Coronary artery (tissue), 2 donors: ENCODE measurements around the gene VENTX.

ENCODE experiments used
- DNase-seq: peaks from one replicate; pipeline ENCODE4 v3.0.0-alpha.2; 2017; ENCODE audit warnings: low spot score
- H3K27ac ChIP-seq, 2 donors: fragments of 200-600 bp; sonication (generic); one replicate each; pipeline ENCODE4 v1.5.1; 2016 to 2019
- H3K4me3 ChIP-seq: fragments of 200-600 bp; sonication (generic); 2 replicates; pipeline ENCODE4 v1.5.1; 2016; ENCODE audit warnings: mild to moderate bottlenecking, moderate library complexity
- TF ChIP-seq, protein P1 (sequence below): fragments of 200-600 bp; sonication (generic); IDR thresholded peaks from one replicate; pipeline ENCODE4 v1.5.1; 2019; ENCODE audit warnings: antibody characterized with exemption

The VENTX gene

GRCh38 chr10:133211959-133212852 lies 25.4 kb upstream of the VENTX start:
- TF ChIP-seq, protein P1, sequence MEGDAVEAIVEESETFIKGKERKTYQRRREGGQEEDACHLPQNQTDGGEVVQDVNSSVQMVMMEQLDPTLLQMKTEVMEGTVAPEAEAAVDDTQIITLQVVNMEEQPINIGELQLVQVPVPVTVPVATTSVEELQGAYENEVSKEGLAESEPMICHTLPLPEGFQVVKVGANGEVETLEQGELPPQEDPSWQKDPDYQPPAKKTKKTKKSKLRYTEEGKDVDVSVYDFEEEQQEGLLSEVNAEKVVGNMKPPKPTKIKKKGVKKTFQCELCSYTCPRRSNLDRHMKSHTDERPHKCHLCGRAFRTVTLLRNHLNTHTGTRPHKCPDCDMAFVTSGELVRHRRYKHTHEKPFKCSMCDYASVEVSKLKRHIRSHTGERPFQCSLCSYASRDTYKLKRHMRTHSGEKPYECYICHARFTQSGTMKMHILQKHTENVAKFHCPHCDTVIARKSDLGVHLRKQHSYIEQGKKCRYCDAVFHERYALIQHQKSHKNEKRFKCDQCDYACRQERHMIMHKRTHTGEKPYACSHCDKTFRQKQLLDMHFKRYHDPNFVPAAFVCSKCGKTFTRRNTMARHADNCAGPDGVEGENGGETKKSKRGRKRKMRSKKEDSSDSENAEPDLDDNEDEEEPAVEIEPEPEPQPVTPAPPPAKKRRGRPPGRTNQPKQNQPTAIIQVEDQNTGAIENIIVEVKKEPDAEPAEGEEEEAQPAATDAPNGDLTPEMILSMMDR: no peak
- H3K27ac ChIP-seq: no peak overlapping the region
- no peak for DNase-seq
- no peak overlapping the region for H3K4me3 ChIP-seq

- DNase-seq: no peak
- TF ChIP-seq, protein P1: no peak
- H3K4me3 ChIP-seq: no peak overlapping the region
- H3K27ac ChIP-seq: no peak overlapping the region
These were observed 24.7 kb upstream of the VENTX start for GRCh38 chr10:133212853-133213494.

DNA sequence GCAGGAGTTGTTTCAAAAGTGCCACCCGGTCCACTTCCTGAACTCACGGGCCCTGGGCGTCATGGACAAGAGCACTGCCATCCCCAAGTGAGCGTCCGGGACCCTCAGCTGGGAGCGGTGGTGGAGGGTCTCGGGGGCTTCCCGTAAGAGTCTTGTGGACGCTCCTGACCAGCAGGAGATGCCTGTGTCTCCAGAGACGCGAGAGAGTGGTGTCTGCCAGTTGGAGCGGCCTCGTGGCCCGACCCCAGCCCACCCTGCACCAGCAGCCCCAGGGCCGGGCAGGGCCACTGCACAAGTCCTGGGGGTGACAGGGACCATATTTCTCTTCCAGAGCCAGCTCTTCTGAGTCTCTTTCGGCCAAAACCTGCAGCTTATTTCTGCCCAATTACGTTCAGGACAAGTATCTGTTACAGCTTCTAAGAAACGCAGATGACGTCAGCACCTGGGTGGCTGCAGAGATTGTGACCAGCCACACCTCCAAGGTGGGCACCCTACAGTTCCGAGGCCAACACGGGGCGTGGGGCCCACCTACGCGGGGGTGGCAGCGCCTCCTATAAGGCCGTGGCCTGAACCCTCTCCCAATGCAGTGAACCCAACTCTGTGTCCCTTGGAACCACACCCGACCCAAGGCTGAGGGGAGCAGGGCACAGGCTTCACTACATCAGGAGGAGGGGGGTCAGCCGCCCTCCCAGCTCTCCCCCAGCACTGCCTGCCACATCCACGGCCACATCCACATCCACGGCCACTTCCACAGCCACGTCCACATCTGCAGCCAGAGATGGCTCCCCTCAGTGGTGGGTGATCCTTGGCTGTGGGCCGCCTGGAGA lies 23.8 kb upstream of the VENTX start:
- no peak overlapping the region for H3K27ac ChIP-seq
- no peak for DNase-seq
- TF ChIP-seq, protein P1: no peak
- no peak overlapping the region for H3K4me3 ChIP-seq

DNA sequence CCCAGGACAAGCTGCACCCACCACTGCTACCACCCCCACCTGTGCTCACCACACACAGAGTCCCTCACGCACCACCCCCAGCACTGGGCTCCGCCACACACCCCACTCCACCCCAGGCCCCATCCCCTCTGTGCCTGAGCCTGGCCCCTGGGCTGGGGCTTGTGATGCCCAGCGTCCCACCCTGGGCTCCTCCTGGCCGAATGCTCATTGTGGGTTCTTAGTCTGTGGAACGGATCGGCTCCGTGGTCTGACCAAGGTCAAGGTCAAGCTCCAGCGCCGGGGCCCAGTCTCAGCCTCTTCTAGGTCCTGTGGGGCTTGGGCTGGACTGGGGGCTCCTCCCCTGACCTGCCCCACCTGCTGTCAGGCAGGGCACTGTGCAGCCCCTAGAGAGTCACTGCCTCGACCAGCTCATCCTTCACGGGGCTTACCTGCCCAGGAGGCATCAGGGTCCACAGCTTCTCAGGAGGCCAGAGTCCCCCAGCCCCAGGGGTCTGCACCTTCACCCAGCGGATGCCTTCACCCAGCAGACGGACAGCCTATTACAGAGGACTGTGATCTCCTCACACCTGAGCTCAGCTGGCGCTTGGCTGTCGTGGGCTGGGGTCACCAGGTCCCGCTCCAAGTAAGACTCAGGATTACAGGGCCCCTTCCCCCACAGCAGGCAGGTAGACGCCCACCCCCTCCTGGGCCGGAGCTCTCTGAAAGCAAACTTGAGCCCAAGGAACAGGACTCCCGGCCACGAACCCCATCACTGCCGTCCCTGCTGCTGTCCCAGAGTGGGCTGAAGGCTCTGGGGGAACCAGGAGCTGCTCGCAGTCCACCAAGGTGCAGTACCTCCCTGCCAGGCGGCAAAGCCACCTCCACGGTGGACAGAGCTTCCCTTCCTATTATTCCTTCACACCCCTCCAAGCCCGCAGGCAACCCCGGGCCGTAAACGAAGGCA lies 22.9 kb upstream of the VENTX start:
- no peak for DNase-seq
- TF ChIP-seq, protein P1: no peak
- Histone ChIP-seq H3K4me3 (no peak overlapping the region), H3K27ac (no peak overlapping the region)

DNA sequence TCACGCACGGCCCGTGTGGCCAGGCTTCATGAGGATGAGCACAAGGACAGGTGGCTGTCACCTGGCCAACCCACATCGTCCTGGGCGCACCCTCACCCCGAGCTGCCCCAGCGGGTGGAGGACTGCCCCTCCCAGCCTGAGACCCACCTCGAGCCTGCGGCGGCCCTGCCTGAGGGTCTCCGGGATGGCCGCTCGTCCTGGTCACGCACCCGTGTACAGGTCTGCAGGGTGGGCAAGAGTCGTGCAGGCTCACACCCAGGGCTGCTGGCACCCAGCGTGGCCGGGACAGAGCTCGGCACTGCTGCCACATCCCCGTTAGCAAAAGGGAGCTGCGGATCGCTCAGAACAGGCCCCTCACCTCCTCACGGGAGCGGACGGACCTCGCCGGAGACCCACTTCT lies 22.1 kb upstream of the VENTX start:
- H3K27ac ChIP-seq: no peak overlapping the region
- no peak overlapping the region for H3K4me3 ChIP-seq
- TF ChIP-seq, protein P1: no peak
- no peak for DNase-seq

DNA sequence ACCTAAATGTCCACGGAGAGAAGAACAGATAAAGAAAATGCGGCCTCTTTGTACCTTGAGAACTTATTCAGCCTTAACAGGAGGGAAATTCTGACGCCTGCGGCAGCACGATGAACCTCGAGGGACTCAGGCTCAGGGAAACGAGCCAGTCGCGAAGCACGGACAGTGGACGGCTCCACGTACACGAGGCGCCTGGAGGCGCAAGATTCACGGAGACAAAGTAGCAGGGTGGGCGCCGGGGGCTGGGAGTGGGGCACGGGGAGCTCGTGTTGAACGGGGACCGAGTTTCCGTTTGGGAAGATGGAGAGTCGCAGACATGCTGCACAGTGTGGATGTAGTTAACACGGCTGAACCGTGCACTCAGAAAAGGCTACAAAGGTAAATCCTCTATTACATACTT lies 20.9 kb upstream of the VENTX start:
- H3K27ac ChIP-seq: no peak overlapping the region
- no peak for DNase-seq
- no peak overlapping the region for H3K4me3 ChIP-seq
- TF ChIP-seq, protein P1: no peak
